Stimulated activated CD4-positive, alpha-beta T cell treated with anti-CD3 and anti-CD28 coated beads, Interleukin-15, amount 100 ng/mL, for 1 hour (primary cell): Measurements from ENCODE around the gene CMBL.
"Not testable (repeated sequence)": the region's sequence is repeated elsewhere in the genome, so short reads cannot be mapped to it uniquely, and the experiment has no call there.

Source experiments
- DNase-seq, 2 donors: peaks; one replicate each; pipeline ENCODE4 v3.0.0-alpha.2; 2020; ENCODE audit warnings: low read depth in 1 of 2, low spot score in 1 of 2

The CMBL gene

GRCh38 chr5:10286162-10286861 lies 21.4 kb downstream of the CMBL start:
- no peak for DNase-seq

GRCh38 chr5:10285362-10285761 lies 22.3 kb downstream of the CMBL start:
- not testable (repeated sequence) for DNase-seq

GRCh38 chr5:10283927-10284635 lies 23.6 kb downstream of the CMBL start:
- DNase-seq, result peak; percentile 46 to 70

- no peak for DNase-seq
Measured at GRCh38 chr5:10279925-10280720, 27.6 kb downstream of the CMBL start.

- DNase-seq, result no peak
Measured at GRCh38 chr5:10279328-10279727, 28.4 kb downstream of the CMBL start.

- DNase-seq, result no peak
Measured at GRCh38 chr5:10278658-10279279, 28.9 kb downstream of the CMBL start.

GRCh38 chr5:10277773-10278630 lies 29.7 kb downstream of the CMBL start:
- DNase-seq, result no peak

- DNase-seq, result no peak
Measured at GRCh38 chr5:10276691-10277090, 31.0 kb downstream of the CMBL start.

- no peak for DNase-seq
Measured at GRCh38 chr5:10275991-10276390, 31.7 kb downstream of the CMBL start.

- no peak for DNase-seq
Measured at GRCh38 chr5:10275460-10275859, 32.2 kb downstream of the CMBL start.

GRCh38 chr5:10272875-10273209 lies 34.9 kb downstream of the CMBL start:
- DNase-seq, result not testable (repeated sequence)

GRCh38 chr5:10272053-10272874 lies 35.4 kb downstream of the CMBL start:
- DNase-seq, result no peak

GRCh38 chr5:10268100-10268499 lies 39.6 kb downstream of the CMBL start:
- DNase-seq, result no peak

GRCh38 chr5:10266839-10267238 lies 40.9 kb downstream of the CMBL start:
- no peak for DNase-seq

- DNase-seq, result no peak
Measured at GRCh38 chr5:10266137-10266536, 41.6 kb downstream of the CMBL start.

- no peak for DNase-seq
Measured at GRCh38 chr5:10265245-10266109, 42.2 kb downstream of the CMBL start.

GRCh38 chr5:10264604-10265003 lies 43.1 kb downstream of the CMBL start:
- no peak for DNase-seq

GRCh38 chr5:10262995-10263394 lies 44.7 kb downstream of the CMBL start:
- no peak for DNase-seq
